ENCODE data around the gene TBX1. TPM values are rescaled to one million over a fixed set of nuclear protein-coding genes. Genes with fewer than 3 reads are reported as not detected.

Gene TBX1
- total RNA-seq, 1 donor from 2014 or later = 0.56 TPM

DNA sequence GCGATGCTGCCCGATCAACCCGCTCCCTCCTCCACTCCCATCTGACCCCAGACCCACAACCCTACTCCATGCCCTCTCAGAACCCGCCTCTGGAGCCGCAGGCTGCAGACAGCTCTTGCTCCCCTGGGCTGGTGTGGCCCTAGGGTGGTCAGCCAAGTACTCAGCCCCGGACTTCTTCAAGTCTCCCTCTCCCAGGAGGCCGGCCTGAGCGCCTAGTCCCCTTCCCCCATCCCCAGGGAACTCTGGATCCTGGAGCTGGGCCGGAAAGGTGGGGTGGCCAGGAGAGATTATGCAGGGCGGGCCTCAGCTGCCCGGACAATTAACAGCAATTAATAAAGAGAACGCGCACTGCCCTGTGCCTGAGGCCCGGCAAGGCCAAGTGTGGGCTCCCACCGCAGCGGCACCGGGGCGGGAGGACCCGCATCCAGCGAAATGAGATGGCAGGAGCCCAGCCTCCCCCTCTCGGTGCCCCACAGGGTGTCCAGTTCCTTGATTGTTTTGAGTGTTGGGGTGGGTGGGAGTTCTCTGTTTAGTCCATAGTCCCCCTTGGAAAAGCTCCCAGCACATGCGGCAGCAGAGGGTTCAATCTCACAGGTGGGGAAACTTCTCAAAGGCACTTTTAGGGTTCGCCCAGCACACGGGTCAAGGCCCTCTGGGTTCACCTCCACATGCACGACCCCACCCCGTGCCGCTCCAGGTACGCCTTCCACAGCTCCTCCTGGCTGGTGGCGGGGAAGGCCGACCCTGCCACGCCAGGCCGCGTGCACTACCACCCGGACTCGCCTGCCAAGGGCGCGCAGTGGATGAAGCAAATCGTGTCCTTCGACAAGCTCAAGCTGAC is 3.1 kb downstream of the TBX1 start:
- Mint-ChIP-seq H3K9me3 (ENCODE audit: unreplicated experiment) (no peaks in the 10 kb centered on the region), H3K27ac (ENCODE audit: unreplicated experiment) (no peak overlapping the region), H3K4me1 (ENCODE audit: unreplicated experiment) (peaks cover 36% of the 10 kb centered on the region), H3K36me3 (ENCODE audit: low read depth, unreplicated experiment) (peaks cover 6% of the 10 kb centered on the region), H3K4me3 (ENCODE audit: unreplicated experiment) (no peak overlapping the region), H3K27me3 (ENCODE audit: unreplicated experiment) (peaks cover 24% of the 10 kb centered on the region)
- DNase-seq (ENCODE audit: low spot score) = no peak
- TF ChIP-seq, protein P1, sequence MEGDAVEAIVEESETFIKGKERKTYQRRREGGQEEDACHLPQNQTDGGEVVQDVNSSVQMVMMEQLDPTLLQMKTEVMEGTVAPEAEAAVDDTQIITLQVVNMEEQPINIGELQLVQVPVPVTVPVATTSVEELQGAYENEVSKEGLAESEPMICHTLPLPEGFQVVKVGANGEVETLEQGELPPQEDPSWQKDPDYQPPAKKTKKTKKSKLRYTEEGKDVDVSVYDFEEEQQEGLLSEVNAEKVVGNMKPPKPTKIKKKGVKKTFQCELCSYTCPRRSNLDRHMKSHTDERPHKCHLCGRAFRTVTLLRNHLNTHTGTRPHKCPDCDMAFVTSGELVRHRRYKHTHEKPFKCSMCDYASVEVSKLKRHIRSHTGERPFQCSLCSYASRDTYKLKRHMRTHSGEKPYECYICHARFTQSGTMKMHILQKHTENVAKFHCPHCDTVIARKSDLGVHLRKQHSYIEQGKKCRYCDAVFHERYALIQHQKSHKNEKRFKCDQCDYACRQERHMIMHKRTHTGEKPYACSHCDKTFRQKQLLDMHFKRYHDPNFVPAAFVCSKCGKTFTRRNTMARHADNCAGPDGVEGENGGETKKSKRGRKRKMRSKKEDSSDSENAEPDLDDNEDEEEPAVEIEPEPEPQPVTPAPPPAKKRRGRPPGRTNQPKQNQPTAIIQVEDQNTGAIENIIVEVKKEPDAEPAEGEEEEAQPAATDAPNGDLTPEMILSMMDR (IDR thresholded peaks at IDR 0.05; ENCODE audit: unreplicated experiment) = no peak

- no peak for DNase-seq (ENCODE audit: low spot score)
- Mint-ChIP-seq H3K27me3 (ENCODE audit: unreplicated experiment) (peaks cover 25% of the 10 kb centered on the region), H3K36me3 (ENCODE audit: low read depth, unreplicated experiment) (peaks cover 6% of the 10 kb centered on the region), H3K4me3 (ENCODE audit: unreplicated experiment) (no peak overlapping the region), H3K27ac (ENCODE audit: unreplicated experiment) (no peak overlapping the region), H3K4me1 (ENCODE audit: unreplicated experiment) (peaks cover 36% of the 10 kb centered on the region), H3K9me3 (ENCODE audit: unreplicated experiment) (no peaks in the 10 kb centered on the region)
- TF ChIP-seq, protein P1 (IDR thresholded peaks at IDR 0.05; ENCODE audit: unreplicated experiment) = no peak
Measured at GRCh38 chr22:19764299-19764593, 3.7 kb downstream of the TBX1 start.

DNA sequence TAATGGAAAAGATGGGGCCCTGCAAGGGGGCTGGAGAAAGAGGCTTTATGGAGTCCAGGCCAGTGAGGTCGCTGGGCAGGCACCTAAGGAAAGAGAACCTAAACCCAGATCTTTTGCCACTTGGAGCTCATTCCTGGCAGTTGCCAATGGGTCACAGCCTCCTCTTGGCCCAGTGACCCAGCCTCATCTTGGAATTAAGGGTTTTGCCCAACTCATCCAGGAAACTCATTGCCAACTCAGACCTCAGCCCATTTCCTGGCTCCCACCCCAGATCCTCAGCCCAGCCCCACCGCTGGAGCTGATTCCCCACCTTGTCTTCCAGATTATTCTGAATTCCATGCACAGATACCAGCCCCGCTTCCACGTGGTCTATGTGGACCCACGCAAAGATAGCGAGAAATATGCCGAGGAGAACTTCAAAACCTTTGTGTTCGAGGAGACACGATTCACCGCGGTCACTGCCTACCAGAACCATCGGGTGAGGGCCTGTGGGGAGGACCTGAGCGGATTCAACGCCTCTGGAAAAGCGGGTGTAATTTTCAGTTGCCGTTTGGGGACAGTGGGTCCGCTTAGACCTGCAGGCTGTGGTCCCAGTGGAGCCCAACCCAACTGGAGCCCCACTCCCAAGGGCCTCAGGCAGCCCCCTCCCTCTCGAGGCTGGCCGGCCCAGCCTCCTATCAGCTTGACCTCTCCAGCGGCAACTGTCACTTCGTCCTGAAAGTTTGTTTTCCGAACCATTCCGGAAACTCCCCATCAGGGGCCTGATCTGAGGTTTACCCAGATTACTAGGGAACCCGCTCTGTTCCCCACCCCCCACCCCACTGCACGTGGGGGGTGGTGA is 4.3 kb downstream of the TBX1 start:
- Mint-ChIP-seq H3K27ac (ENCODE audit: unreplicated experiment) (no peak overlapping the region), H3K9me3 (ENCODE audit: unreplicated experiment) (no peaks in the 10 kb centered on the region), H3K4me3 (ENCODE audit: unreplicated experiment) (no peak overlapping the region), H3K27me3 (ENCODE audit: unreplicated experiment) (peaks cover 25% of the 10 kb centered on the region), H3K36me3 (ENCODE audit: low read depth, unreplicated experiment) (peaks cover 6% of the 10 kb centered on the region), H3K4me1 (ENCODE audit: unreplicated experiment) (peaks cover 30% of the 10 kb centered on the region)
- TF ChIP-seq, protein P1 (IDR thresholded peaks at IDR 0.05; ENCODE audit: unreplicated experiment) = no peak
- DNase-seq (ENCODE audit: low spot score) = no peak

DNA sequence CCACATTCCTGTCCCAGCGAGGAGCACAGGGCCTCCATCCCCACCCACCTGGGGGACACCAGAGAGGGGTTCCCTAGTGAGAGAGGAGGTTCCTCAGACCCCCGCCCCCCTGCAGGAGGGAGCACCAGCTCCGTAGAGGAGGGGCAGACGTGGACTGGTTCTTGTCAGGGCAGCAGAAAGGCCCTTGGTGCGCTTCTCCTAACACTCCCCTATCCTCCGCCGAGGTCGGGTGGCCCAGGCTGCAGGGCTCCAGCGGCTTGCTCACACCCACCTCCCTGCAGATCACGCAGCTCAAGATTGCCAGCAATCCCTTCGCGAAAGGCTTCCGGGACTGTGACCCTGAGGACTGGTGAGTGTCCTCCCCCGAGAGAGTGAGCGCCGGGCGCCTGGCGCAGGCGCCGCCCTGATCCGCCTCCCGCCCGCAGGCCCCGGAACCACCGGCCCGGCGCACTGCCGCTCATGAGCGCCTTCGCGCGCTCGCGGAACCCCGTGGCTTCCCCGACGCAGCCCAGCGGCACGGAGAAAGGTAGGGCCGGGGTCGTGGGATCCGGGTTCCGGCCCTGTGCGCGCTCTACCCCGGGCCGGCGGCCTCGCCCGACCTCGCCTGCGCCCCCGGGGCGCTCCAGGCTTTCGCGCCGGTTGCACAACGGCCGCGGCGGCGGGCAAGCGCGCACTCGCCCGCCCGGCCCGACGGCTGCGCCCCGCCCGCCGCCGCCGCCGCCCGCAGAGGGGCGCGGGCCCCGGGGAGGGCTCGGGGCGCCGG is 5.1 kb downstream of the TBX1 start:
- H3K27me3 Mint-ChIP-seq (ENCODE audit: unreplicated experiment) = peaks cover 22% of the 10 kb centered on the region
- no peak overlapping the region for H3K4me3 Mint-ChIP-seq (ENCODE audit: unreplicated experiment)
- H3K27ac Mint-ChIP-seq (ENCODE audit: unreplicated experiment) = no peak overlapping the region
- H3K36me3 Mint-ChIP-seq (ENCODE audit: low read depth, unreplicated experiment) = no peaks in the 10 kb centered on the region
- no peaks in the 10 kb centered on the region for H3K9me3 Mint-ChIP-seq (ENCODE audit: unreplicated experiment)
- peaks cover 25% of the 10 kb centered on the region for H3K4me1 Mint-ChIP-seq (ENCODE audit: unreplicated experiment)
- no peak for DNase-seq (ENCODE audit: low spot score)
- TF ChIP-seq, protein P1 (IDR thresholded peaks at IDR 0.05; ENCODE audit: unreplicated experiment) = no peak

Data from endothelial cell (in vitro differentiated cells).